Measurements from ENCODE around the gene TFPT. TPM values are rescaled to one million over a fixed set of nuclear protein-coding genes. Genes with fewer than 3 reads are reported as not detected.

TFPT gene
- polyA plus RNA-seq, 1 experiment, result 12.3 TPM

DNA sequence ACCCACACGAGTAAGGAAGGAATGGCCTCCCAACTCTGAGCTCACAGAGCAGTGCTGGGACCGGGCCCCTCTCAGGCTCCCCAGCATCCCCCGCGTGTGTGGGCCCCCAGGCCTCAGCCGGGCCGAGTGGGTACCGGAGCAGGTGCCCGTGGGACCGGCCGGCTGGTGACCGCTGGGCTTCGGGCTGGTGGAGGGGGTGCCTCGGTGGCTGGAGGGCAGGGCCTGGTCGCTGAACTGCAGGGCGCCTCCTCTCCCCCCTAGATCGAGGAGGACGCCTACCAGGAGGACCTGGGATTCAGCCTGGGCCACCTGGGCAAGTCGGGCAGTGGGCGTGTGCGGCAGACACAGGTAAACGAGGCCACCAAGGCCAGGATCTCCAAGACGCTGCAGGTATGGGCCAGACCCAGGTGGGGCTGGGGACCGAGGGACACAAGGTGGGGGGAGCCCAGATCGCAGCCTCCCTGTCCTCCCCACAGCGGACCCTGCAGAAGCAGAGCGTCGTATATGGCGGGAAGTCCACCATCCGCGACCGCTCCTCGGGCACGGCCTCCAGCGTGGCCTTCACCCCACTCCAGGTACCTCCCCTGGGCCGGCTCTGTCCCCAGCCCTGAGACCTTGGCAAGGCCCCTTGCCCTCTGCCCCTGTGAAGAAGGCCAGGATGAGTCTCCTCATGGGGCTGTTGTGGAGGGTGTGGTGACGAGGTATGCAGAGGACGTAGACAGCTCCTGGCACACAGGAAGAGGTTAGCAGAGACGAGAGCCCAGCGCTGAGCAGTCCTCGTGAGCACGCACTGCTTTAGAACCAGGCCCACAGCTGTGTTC lies 13.5 kb upstream of the TFPT start:
- Histone ChIP-seq H3K27me3 (ENCODE audit: control insufficient read depth, insufficient read depth, low read length) (peaks cover 3% of the 10 kb centered on the region), H3K4me3 (ENCODE audit: low read depth, low read length) (no peak overlapping the region), H3K27ac (ENCODE audit: low read depth, low read length) (no peak overlapping the region), H3K9me3 (ENCODE audit: control insufficient read depth, insufficient read depth, low read length) (peaks cover 4% of the 10 kb centered on the region)
- ChIA-PET POLR2A (no interaction called here), CTCF (no interaction called here)
- DNase-seq (ENCODE audit: low read depth, low spot score), result no peak
- TF ChIP-seq, protein P1, sequence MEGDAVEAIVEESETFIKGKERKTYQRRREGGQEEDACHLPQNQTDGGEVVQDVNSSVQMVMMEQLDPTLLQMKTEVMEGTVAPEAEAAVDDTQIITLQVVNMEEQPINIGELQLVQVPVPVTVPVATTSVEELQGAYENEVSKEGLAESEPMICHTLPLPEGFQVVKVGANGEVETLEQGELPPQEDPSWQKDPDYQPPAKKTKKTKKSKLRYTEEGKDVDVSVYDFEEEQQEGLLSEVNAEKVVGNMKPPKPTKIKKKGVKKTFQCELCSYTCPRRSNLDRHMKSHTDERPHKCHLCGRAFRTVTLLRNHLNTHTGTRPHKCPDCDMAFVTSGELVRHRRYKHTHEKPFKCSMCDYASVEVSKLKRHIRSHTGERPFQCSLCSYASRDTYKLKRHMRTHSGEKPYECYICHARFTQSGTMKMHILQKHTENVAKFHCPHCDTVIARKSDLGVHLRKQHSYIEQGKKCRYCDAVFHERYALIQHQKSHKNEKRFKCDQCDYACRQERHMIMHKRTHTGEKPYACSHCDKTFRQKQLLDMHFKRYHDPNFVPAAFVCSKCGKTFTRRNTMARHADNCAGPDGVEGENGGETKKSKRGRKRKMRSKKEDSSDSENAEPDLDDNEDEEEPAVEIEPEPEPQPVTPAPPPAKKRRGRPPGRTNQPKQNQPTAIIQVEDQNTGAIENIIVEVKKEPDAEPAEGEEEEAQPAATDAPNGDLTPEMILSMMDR (IDR thresholded peaks at IDR 0.05; ENCODE audit: low read depth, low read length), result no peak

DNA sequence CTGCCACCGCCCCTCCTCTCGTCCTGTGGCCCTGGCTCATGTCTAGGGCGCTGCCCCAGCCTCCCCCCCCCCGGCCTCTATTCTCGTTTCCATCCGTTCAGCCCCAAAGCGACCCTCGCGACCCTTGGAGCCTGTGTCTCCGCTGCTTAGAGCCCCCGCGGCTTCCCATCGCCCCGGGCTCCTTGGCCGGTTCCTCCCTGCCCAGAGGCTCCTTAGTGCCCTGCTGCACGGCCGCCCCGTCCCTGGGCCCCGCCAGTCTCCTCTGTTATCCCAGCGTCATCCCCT lies 12.9 kb upstream of the TFPT start:
- no peak for DNase-seq (ENCODE audit: low read depth, low spot score)
- ChIA-PET CTCF (no interaction called here), POLR2A (no interaction called here)
- no peak overlapping the region for H3K27ac ChIP-seq (ENCODE audit: low read depth, low read length)
- TF ChIP-seq, protein P1 (IDR thresholded peaks at IDR 0.05; ENCODE audit: low read depth, low read length), result no peak
- no peak overlapping the region for H3K4me3 ChIP-seq (ENCODE audit: low read depth, low read length)
- no peaks in the 10 kb centered on the region; the same call in 1 of the 2 replicates for H3K9me3 ChIP-seq (ENCODE audit: control insufficient read depth, insufficient read depth, low read length)
- no peaks in the 10 kb centered on the region for H3K27me3 ChIP-seq (ENCODE audit: control insufficient read depth, insufficient read depth, low read length)

DNA sequence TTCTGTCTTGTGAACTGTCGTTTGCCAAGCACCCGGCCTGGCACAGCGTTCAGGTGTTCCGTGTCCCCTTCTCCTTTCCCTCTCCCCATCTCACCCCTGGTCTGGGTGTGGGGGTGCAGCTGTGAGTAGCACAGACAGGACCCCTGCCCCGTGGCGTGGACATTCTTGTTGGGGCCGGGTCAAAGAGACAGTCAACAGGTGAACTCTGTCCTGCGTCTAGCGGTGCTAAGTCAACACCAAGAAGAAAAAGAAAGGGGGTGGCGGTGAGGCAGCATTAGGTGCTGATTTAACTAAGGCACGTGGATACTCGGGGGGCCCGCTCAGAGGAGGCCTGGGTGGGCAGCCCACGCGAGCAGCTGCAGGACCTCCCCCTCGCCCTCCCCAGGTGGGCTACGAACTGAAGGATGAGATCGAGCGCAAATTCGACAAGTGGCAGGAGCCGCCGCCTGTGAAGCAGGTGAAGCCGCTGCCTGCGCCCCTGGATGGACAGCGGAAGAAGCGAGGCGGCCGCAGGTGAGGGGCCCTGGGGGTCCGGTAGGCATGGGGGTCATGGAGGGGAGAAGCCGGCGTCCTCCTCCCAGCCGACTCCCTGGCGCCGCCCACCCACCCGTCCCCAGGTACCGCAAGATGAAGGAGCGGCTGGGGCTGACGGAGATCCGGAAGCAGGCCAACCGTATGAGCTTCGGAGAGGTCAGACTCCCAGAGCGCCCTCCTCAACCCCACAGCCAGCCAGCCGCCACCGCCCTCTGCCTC lies 12.4 kb upstream of the TFPT start:
- Histone ChIP-seq H3K4me3 (ENCODE audit: low read depth, low read length) (no peak overlapping the region), H3K27ac (ENCODE audit: low read depth, low read length) (no peak overlapping the region), H3K27me3 (ENCODE audit: control insufficient read depth, insufficient read depth, low read length) (no peaks in the 10 kb centered on the region), H3K9me3 (ENCODE audit: control insufficient read depth, insufficient read depth, low read length) (no peaks in the 10 kb centered on the region; the same call in 1 of the 2 replicates)
- TF ChIP-seq, protein P1 (IDR thresholded peaks at IDR 0.05; ENCODE audit: low read depth, low read length), result no peak
- CTCF ChIA-PET, result no interaction called here
- no peak for DNase-seq (ENCODE audit: low read depth, low spot score)
- POLR2A ChIA-PET, result no interaction called here

DNA sequence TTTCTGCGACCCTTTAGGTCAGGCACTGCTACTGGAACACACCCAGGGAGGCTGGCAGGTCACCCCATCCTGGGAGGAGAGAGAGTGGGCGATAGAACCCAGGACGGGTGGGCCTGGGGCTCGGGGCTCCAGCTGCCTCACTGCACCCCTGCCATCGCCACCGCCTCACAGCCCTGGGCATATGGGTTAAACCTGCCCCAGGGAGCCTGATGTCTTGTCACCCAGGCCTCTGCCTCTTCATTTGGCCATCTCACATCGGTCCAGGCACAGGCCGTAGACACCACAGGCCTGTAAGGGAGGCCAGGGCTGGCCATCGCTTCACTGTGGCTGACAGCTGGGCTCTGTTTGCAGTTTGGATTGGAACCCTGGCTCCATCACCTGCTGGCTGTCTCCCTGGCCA lies 10.3 kb upstream of the TFPT start:
- TF ChIP-seq, protein P1 (IDR thresholded peaks at IDR 0.05; ENCODE audit: low read depth, low read length), result no peak
- ChIA-PET CTCF (no interaction called here), POLR2A (no interaction called here)
- H3K9me3 ChIP-seq (ENCODE audit: control insufficient read depth, insufficient read depth, low read length), result no peaks in the 10 kb centered on the region; the same call in 1 of the 2 replicates
- no peak overlapping the region for H3K4me3 ChIP-seq (ENCODE audit: low read depth, low read length)
- DNase-seq (ENCODE audit: low read depth, low spot score), result no peak
- H3K27ac ChIP-seq (ENCODE audit: low read depth, low read length), result no peak overlapping the region
- H3K27me3 ChIP-seq (ENCODE audit: control insufficient read depth, insufficient read depth, low read length), result no peaks in the 10 kb centered on the region

DNA sequence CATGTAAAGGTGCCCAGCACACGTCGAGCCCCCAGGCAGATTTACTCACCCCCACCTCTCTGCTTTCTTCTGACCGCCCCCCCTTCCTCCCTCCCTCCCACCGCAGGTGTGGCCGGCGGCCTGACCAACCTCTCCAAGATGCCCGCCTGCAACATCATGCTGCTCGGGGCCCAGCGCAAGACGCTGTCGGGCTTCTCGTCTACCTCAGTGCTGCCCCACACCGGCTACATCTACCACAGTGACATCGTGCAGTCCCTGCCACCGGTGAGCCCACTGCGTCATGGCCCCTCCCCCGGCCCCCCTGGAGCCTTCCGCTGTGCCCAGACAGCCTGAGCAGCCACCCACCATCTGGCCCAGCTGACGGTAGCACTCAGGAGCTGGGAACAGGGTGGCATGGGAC lies 8.9 kb upstream of the TFPT start:
- Histone ChIP-seq H3K27ac (ENCODE audit: low read depth, low read length) (no peak overlapping the region), H3K27me3 (ENCODE audit: control insufficient read depth, insufficient read depth, low read length) (no peaks in the 10 kb centered on the region), H3K9me3 (ENCODE audit: control insufficient read depth, insufficient read depth, low read length) (no peaks in the 10 kb centered on the region; the same call in 1 of the 2 replicates), H3K4me3 (ENCODE audit: low read depth, low read length) (no peak overlapping the region)
- ChIA-PET CTCF (no interaction called here), POLR2A (interaction anchor here (1.4 kb wide), 1 partner anchor 13 kb away, joined by 3 read pairs; the partner anchor contains the start of gene CNOT3)
- no peak for DNase-seq (ENCODE audit: low read depth, low spot score)
- TF ChIP-seq, protein P1 (IDR thresholded peaks at IDR 0.05; ENCODE audit: low read depth, low read length), result no peak

All from AG04450 (cell line).